Measurements from ENCODE around the gene CDIPT. TPM values are rescaled to one million over a fixed set of nuclear protein-coding genes. Genes with fewer than 3 reads are reported as not detected.

CDIPT gene
- total and polyA plus RNA-seq, 2 of the 13 experiments (the other 11 are each of a cell fraction or from before 2014, with no cell fraction given) = 54.9 to 97.5 TPM

- peak; percentile 99 for TF ChIP-seq ZFP91 (CRISPR knock-in tag; IDR thresholded peaks at IDR 0.05; ENCODE audit: borderline replicate concordance)
- TF ChIP-seq HINFP (CRISPR knock-in tag; IDR thresholded peaks at IDR 0.05; ENCODE audit: low read depth) = no peak; the same call in 1 of the 2 replicates
- TF ChIP-seq TOE1 (CRISPR knock-in tag; IDR thresholded peaks at IDR 0.05) = no peak
- TF ChIP-seq ZFP36L1 (CRISPR knock-in tag; IDR thresholded peaks at IDR 0.05) = no peak
- TF ChIP-seq NR2C2 (CRISPR knock-in tag; IDR thresholded peaks at IDR 0.05; ENCODE audit: borderline replicate concordance) = no peak
- TF ChIP-seq HNF4G (IDR thresholded peaks at IDR 0.05; ENCODE audit: borderline replicate concordance, low read depth, low read length) = no peak
- no peak for TF ChIP-seq HNF4G (CRISPR knock-in tag; IDR thresholded peaks at IDR 0.05; ENCODE audit: borderline replicate concordance, low read depth)
- no peak for TF ChIP-seq ATF3 (CRISPR knock-in tag; IDR thresholded peaks at IDR 0.05)
- no peak for TF ChIP-seq E2F1 (CRISPR knock-in tag; IDR thresholded peaks at IDR 0.05)
- TF ChIP-seq MEF2D (CRISPR knock-in tag; IDR thresholded peaks at IDR 0.05) = no peak
- TF ChIP-seq TMF1 (CRISPR knock-in tag; IDR thresholded peaks at IDR 0.05; ENCODE audit: low read depth) = no peak
- TF ChIP-seq ZSCAN22 (CRISPR knock-in tag; IDR thresholded peaks at IDR 0.05) = no peak
- no peak for TF ChIP-seq NONO (IDR thresholded peaks at IDR 0.05)
- 0 out of 2 replicates have a peak, but pooled peaks have one; percentile 21 for TF ChIP-seq NONO (CRISPR knock-in tag; conservative IDR thresholded peaks at IDR 0.05)
- no peak for TF ChIP-seq ZNF773 (CRISPR knock-in tag; IDR thresholded peaks at IDR 0.05; ENCODE audit: borderline replicate concordance)
- no peak for TF ChIP-seq IRX3 (CRISPR knock-in tag; IDR thresholded peaks at IDR 0.05; ENCODE audit: borderline replicate concordance, low read depth)
- peak; percentile 73 for TF ChIP-seq PRDM10 (CRISPR knock-in tag; IDR thresholded peaks at IDR 0.05; ENCODE audit: low read depth)
- no peak for TF ChIP-seq EEA1 (CRISPR knock-in tag; IDR thresholded peaks at IDR 0.05; ENCODE audit: borderline replicate concordance)
- TF ChIP-seq ZNF292 (CRISPR knock-in tag; IDR thresholded peaks at IDR 0.05; ENCODE audit: borderline replicate concordance, low read depth) = no peak
- no peak for TF ChIP-seq ZNF564 (CRISPR knock-in tag; IDR thresholded peaks at IDR 0.05)
- 0 out of 2 replicates have a peak, but pooled peaks have one; percentile 47 for TF ChIP-seq ZSCAN12 (CRISPR knock-in tag; IDR thresholded peaks at IDR 0.05)
- no peak for TF ChIP-seq ATAD3A (CRISPR knock-in tag; IDR thresholded peaks at IDR 0.05)
- no peak for TF ChIP-seq ZNF431 (CRISPR knock-in tag; IDR thresholded peaks at IDR 0.05; ENCODE audit: borderline replicate concordance, low read depth)
Observed at GRCh38 chr16:29820271-29820701, 42.7 kb downstream of the CDIPT start, which contains the start of gene MVP (continued).
